ENCODE results near the gene GLB1L3.

GLB1L3 gene

DNA sequence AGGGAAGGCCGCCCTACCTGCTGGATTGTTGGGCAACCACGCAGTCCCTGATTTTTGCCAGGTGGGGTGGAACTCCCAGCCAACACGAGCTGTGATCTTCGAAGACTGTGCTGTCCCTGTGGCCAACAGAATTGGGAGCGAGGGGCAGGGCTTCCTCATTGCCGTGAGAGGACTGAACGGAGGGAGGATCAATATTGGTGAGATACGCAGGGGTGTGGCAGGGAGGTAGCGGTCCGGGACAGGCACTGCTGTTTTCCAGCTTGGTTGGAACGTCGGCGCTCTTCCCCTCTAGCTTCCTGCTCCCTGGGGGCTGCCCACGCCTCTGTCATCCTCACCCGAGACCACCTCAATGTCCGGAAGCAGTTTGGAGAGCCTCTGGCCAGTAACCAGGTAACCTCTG is 15.2 kb upstream of the GLB1L3 start:
- peaks cover 21% of the 10 kb centered on the region for H3K36me3 ChIP-seq (ENCODE audit: control insufficient read depth, low read length)

DNA sequence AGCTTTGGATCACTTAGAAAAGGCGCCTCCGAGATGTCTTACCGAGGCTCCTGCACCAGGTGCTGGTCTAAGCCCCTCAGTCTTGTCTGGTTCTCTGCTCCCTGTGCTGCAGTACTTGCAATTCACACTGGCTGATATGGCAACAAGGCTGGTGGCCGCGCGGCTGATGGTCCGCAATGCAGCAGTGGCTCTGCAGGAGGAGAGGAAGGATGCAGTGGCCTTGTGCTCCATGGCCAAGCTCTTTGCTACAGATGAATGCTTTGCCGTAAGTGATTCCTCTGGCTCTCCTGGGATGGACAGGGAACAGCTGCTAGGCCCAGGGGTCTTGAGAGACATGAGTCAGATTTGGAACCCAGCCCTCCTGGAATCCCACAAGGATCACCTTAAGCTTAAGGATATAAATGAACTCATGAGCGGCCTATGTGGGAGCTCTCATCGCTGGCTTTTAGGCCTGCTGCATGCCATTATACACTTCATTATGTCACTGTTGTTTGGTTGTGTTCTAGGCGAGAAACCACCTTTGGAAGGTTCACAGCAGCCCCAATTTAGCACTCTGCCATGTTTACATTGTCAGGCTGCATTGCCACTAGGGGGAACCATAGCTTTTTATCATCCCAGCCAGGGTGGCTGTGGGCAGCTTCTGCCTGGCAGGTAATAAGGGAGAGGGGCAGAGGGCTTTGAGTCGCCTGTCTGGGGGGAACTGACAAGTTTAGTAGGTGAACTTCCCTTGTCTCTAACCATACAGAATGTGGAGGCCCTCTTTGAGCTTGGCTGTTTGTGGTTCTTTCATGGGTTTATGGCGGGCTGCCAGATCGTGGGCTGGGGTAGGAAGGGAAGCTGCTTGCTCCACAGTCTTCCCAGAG is 14.3 kb upstream of the GLB1L3 start:
- no peaks in the 10 kb centered on the region for H3K79me2 ChIP-seq (ENCODE audit: control insufficient read depth, low read length)
- H3K9me3 ChIP-seq (ENCODE audit: control insufficient read depth, insufficient read depth, low read length), result no peaks in the 10 kb centered on the region
- no peak overlapping the region for H3K27ac ChIP-seq (ENCODE audit: low read depth, low read length)
- no peak overlapping the region for H3K4me3 ChIP-seq (ENCODE audit: low read length)
- no peaks in the 10 kb centered on the region for H3F3A ChIP-seq (ENCODE audit: control insufficient read depth, insufficient read depth)
- no peaks in the 10 kb centered on the region for H3K9me2 ChIP-seq (replicated peaks; ENCODE audit: control insufficient read depth, low read length)
- H3K36me3 ChIP-seq (ENCODE audit: control insufficient read depth, low read length), result peaks cover 21% of the 10 kb centered on the region
- H3K4me2 ChIP-seq (ENCODE audit: low read length), result no peak overlapping the region
- TF ChIP-seq, protein P1, sequence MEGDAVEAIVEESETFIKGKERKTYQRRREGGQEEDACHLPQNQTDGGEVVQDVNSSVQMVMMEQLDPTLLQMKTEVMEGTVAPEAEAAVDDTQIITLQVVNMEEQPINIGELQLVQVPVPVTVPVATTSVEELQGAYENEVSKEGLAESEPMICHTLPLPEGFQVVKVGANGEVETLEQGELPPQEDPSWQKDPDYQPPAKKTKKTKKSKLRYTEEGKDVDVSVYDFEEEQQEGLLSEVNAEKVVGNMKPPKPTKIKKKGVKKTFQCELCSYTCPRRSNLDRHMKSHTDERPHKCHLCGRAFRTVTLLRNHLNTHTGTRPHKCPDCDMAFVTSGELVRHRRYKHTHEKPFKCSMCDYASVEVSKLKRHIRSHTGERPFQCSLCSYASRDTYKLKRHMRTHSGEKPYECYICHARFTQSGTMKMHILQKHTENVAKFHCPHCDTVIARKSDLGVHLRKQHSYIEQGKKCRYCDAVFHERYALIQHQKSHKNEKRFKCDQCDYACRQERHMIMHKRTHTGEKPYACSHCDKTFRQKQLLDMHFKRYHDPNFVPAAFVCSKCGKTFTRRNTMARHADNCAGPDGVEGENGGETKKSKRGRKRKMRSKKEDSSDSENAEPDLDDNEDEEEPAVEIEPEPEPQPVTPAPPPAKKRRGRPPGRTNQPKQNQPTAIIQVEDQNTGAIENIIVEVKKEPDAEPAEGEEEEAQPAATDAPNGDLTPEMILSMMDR (IDR thresholded peaks at IDR 0.05; ENCODE audit: low read depth, low read length, poor library complexity, severe bottlenecking), result peak; percentile 71
- TF ChIP-seq EZH2phosphoT487 (IDR thresholded peaks at IDR 0.05; ENCODE audit: borderline replicate concordance, low read length), result no peak
- no peaks in the 10 kb centered on the region; the same call in 1 of the 2 replicates for H3K27me3 ChIP-seq (ENCODE audit: control insufficient read depth, low read length)
- peaks cover 6% of the 10 kb centered on the region for H3K4me1 ChIP-seq (ENCODE audit: control insufficient read depth, low read length)
- H4K20me1 ChIP-seq (ENCODE audit: control insufficient read depth, insufficient read depth, low read depth, low read length), result 0 out of 2 replicates have a peak, but pooled peaks cover 3% of the 10 kb centered on the region

More for the DNA sequence above, 15.2 kb upstream of the GLB1L3 start:
- no peak overlapping the region for H3K4me2 ChIP-seq (ENCODE audit: low read length)
- no peaks in the 10 kb centered on the region for H3K27me3 ChIP-seq (ENCODE audit: control insufficient read depth, low read length)
- H4K20me1 ChIP-seq (ENCODE audit: control insufficient read depth, insufficient read depth, low read depth, low read length), result 0 out of 2 replicates have a peak, but pooled peaks cover 3% of the 10 kb centered on the region
- no peaks in the 10 kb centered on the region for H3K9me3 ChIP-seq (ENCODE audit: control insufficient read depth, insufficient read depth, low read length)
- H3K79me2 ChIP-seq (ENCODE audit: control insufficient read depth, low read length), result no peaks in the 10 kb centered on the region
- no peaks in the 10 kb centered on the region for H3F3A ChIP-seq (ENCODE audit: control insufficient read depth, insufficient read depth)
- H3K9me2 ChIP-seq (replicated peaks; ENCODE audit: control insufficient read depth, low read length), result no peaks in the 10 kb centered on the region
- no peak overlapping the region for H3K4me3 ChIP-seq (ENCODE audit: low read length)
- no peak overlapping the region for H3K27ac ChIP-seq (ENCODE audit: low read depth, low read length)
- TF ChIP-seq EZH2phosphoT487 (IDR thresholded peaks at IDR 0.05; ENCODE audit: borderline replicate concordance, low read length), result no peak
- TF ChIP-seq, protein P1 (IDR thresholded peaks at IDR 0.05; ENCODE audit: low read depth, low read length, poor library complexity, severe bottlenecking), result no peak
- H3K4me1 ChIP-seq (ENCODE audit: control insufficient read depth, low read length), result peaks cover 6% of the 10 kb centered on the region

DNA sequence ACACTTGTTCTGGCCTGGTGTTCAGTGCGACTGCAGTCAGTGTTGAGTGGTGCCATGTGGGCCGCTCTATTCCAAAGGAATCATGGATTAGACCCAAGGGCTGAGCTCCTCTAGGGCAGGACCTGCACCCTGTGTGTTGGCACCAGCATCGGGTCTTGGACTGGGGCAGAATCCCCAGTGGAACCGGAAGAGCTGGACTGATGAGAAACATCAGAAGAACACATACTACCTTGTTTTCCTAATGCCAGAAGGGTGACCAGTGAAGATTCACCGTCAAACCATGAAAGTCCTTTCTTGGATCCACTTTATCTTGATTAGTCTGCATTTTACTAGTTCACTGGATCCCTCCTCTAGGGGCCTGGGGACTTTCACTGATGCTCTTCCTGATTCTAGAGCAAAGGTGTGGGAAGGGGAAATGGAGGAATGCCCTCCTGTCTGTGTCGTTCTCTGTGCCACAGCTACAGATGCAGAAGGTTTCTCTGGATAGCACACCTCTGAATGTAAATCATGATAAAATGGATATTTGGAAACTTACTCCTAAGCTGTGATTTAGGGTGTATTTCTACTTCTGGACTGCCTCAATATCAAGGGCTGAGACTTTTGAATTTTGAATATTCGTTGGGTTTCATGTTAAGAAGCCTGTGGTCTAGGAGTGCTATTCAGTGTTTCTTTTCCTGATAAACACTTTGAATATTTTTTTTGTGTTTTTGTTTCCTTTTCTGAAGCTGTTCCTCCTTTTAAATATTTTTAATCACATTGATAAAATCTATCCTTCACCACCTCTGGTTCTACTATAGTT is 11.0 kb upstream of the GLB1L3 start:
- H3K4me3 ChIP-seq (ENCODE audit: low read length), result no peak overlapping the region
- no peak overlapping the region for H3K27ac ChIP-seq (ENCODE audit: low read depth, low read length)
- H3K9me3 ChIP-seq (ENCODE audit: control insufficient read depth, insufficient read depth, low read length), result no peaks in the 10 kb centered on the region
- peaks cover 8% of the 10 kb centered on the region for H3K36me3 ChIP-seq (ENCODE audit: control insufficient read depth, low read length)
- H3K9me2 ChIP-seq (replicated peaks; ENCODE audit: control insufficient read depth, low read length), result no peaks in the 10 kb centered on the region
- TF ChIP-seq EZH2phosphoT487 (IDR thresholded peaks at IDR 0.05; ENCODE audit: borderline replicate concordance, low read length), result no peak
- TF ChIP-seq, protein P1 (IDR thresholded peaks at IDR 0.05; ENCODE audit: low read depth, low read length, poor library complexity, severe bottlenecking), result no peak
- H3F3A ChIP-seq (ENCODE audit: control insufficient read depth, insufficient read depth), result no peaks in the 10 kb centered on the region
- no peaks in the 10 kb centered on the region; the same call in 1 of the 2 replicates for H3K27me3 ChIP-seq (ENCODE audit: control insufficient read depth, low read length)
- H3K4me2 ChIP-seq (ENCODE audit: low read length), result no peak overlapping the region
- no peaks in the 10 kb centered on the region for H3K79me2 ChIP-seq (ENCODE audit: control insufficient read depth, low read length)
- no peaks in the 10 kb centered on the region for H4K20me1 ChIP-seq (ENCODE audit: control insufficient read depth, insufficient read depth, low read depth, low read length)
- peaks cover 5% of the 10 kb centered on the region for H3K4me1 ChIP-seq (ENCODE audit: control insufficient read depth, low read length)
